ENCODE measurements around the gene ZEB2.

Gene ZEB2

DNA sequence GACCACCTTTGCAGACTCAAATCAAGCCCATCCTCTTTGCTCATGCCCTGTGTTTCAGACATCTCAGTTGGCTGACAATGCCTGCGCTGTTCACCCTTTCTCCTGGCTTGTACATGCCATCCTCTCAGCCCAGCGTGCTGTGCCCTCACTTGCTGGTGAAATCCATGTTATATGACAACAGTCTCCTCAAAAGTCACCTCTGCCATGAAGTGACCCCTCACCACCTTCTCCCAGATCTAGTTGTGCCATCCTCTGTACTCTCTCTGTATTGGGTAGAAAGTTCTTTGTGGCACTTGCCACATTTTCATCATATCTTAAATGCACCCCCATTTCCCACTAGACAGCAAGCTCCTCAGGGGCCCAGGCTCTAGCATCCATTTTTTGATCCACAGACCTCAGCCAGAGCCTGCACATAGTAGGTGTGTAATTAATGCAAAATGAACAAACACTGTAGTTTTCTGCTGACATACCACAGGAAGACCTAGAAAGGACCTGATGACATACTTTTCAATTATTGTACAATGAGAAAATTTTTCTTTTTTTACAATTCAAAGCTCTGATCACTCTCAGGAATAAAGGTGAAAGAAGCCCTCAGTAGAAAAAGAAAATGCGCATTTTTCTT lies 22.8 kb downstream of the ZEB2 start:
- H3K79me2 ChIP-seq (ENCODE audit: insufficient read depth, low read length): no peaks in the 10 kb centered on the region
- TF ChIP-seq, protein P1, sequence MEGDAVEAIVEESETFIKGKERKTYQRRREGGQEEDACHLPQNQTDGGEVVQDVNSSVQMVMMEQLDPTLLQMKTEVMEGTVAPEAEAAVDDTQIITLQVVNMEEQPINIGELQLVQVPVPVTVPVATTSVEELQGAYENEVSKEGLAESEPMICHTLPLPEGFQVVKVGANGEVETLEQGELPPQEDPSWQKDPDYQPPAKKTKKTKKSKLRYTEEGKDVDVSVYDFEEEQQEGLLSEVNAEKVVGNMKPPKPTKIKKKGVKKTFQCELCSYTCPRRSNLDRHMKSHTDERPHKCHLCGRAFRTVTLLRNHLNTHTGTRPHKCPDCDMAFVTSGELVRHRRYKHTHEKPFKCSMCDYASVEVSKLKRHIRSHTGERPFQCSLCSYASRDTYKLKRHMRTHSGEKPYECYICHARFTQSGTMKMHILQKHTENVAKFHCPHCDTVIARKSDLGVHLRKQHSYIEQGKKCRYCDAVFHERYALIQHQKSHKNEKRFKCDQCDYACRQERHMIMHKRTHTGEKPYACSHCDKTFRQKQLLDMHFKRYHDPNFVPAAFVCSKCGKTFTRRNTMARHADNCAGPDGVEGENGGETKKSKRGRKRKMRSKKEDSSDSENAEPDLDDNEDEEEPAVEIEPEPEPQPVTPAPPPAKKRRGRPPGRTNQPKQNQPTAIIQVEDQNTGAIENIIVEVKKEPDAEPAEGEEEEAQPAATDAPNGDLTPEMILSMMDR (IDR thresholded peaks at IDR 0.05; ENCODE audit: insufficient read depth, low read length, poor library complexity, severe bottlenecking): no peak
- no peak for TF ChIP-seq EZH2phosphoT487 (conservative IDR thresholded peaks at IDR 0.05; ENCODE audit: low read length)
- no peak overlapping the region for H3K9ac ChIP-seq (ENCODE audit: low read length)
- no peak overlapping the region for H3K4me2 ChIP-seq (ENCODE audit: low read depth, low read length, poor library complexity, severe bottlenecking)
- H4K20me1 ChIP-seq (ENCODE audit: low read depth, low read length): no peaks in the 10 kb centered on the region
- H3K36me3 ChIP-seq (ENCODE audit: low read length): no peaks in the 10 kb centered on the region
- H3F3A ChIP-seq (ENCODE audit: insufficient read depth): no peaks in the 10 kb centered on the region
- H3K27me3 ChIP-seq (ENCODE audit: low read length): no peaks in the 10 kb centered on the region
- no peak overlapping the region for H2AFZ ChIP-seq (ENCODE audit: low read depth, low read length, severe bottlenecking)
- no peaks in the 10 kb centered on the region for H3K9me2 ChIP-seq (replicated peaks; ENCODE audit: insufficient read depth, low read length)
- no peaks in the 10 kb centered on the region for H3K9me3 ChIP-seq (ENCODE audit: insufficient read depth, low read length)
- no peak overlapping the region for H3K27ac ChIP-seq (ENCODE audit: low read depth, low read length)
- H3K4me3 ChIP-seq (ENCODE audit: insufficient read depth, low read length, poor library complexity, severe bottlenecking): no peak overlapping the region

DNA sequence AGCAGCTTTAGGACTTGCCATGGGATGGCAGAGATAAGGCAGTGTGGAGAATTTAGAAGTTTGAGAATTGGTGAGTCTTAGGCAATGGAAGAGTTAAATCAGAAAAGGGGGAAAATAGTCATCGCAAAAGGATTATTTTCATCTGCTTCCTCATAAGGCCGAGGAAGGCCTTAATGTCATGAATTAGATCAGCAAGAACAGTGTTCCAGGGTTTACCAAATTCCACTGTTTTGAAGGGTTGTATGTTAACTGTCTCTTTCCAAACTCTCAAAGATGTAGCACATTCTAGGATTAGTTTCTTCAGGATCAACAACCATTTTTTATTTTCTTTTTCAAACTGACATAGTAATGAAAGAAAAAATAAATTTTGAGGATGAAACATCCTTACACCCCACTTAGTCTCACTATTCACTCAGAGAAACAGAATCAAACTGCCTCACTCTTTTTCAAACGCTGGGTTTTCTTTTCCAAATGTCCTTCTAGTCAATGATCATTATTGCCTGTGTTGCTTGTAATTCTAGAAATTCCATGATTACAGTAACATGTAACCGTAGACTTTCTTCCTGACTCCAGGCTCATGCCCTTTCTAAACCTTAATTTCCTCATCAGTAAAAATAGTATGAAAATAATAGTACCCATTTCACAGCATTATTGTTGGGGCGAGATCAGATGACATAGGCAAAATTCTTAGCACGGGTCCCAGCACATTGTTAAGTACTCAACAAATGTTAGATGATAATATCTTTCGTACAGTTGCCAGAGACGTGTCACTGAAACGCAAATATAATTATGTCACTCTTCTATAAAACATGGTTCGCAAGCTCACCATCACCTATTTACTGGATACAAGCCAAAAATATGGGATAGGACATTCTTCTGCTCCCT lies 23.6 kb downstream of the ZEB2 start:
- Histone ChIP-seq H3K27me3 (ENCODE audit: low read length) (no peaks in the 10 kb centered on the region), H3F3A (ENCODE audit: insufficient read depth) (no peaks in the 10 kb centered on the region), H3K79me2 (ENCODE audit: insufficient read depth, low read length) (no peaks in the 10 kb centered on the region), H3K4me2 (ENCODE audit: low read depth, low read length, poor library complexity, severe bottlenecking) (no peak overlapping the region), H2AFZ (ENCODE audit: low read depth, low read length, severe bottlenecking) (no peak overlapping the region), H3K9ac (ENCODE audit: low read length) (no peak overlapping the region), H3K4me3 (ENCODE audit: insufficient read depth, low read length, poor library complexity, severe bottlenecking) (no peak overlapping the region), H3K36me3 (ENCODE audit: low read length) (no peaks in the 10 kb centered on the region), H3K9me2 (replicated peaks; ENCODE audit: insufficient read depth, low read length) (no peaks in the 10 kb centered on the region), H4K20me1 (ENCODE audit: low read depth, low read length) (no peaks in the 10 kb centered on the region), H3K9me3 (ENCODE audit: insufficient read depth, low read length) (no peaks in the 10 kb centered on the region), H3K27ac (ENCODE audit: low read depth, low read length) (no peak overlapping the region)
- TF ChIP-seq, protein P1 (IDR thresholded peaks at IDR 0.05; ENCODE audit: insufficient read depth, low read length, poor library complexity, severe bottlenecking): no peak
- no peak for TF ChIP-seq EZH2phosphoT487 (conservative IDR thresholded peaks at IDR 0.05; ENCODE audit: low read length)

DNA sequence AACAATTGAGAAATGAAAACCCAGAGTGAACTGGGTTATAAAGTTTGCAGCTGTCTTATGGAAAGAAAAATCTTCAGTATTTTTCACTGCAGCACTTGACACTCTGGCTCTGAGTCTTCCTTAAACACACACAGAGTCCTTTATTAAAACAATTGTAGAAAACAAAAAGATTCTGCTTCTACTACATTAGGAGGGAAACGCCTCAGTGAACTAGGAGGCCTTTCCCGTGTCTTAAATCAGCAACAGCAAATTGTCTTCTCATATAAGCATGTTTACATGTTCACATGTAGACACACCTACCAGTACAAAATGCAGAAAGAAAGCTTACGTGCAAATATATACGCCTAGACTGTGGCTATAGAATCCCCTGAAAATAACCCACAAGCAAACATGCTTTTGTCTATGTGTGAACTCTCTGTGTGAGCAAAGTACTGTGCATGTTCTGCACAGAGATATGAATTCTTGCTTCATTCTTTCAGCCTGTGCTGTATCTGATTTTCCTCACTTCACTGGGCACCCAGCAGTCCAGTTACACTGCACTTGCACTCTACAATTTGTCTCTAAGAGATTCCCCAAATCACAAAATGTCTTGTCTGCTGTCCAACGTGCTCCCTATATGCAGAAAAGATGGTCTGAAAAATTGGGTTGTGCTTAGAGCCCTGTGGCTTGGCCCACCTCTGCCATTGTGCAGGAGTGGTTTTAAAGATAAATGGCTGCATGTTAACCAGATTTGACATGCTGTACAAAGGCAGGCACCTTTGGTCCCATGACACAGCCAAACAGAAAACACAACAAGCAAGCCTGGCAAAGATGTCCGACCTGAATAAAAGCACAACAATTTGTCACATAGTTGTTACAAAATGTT lies 24.5 kb downstream of the ZEB2 start:
- H3K9me2 ChIP-seq (replicated peaks; ENCODE audit: insufficient read depth, low read length): no peaks in the 10 kb centered on the region
- no peaks in the 10 kb centered on the region for H3K9me3 ChIP-seq (ENCODE audit: insufficient read depth, low read length)
- no peak overlapping the region for H3K4me2 ChIP-seq (ENCODE audit: low read depth, low read length, poor library complexity, severe bottlenecking)
- no peak overlapping the region for H3K9ac ChIP-seq (ENCODE audit: low read length)
- no peaks in the 10 kb centered on the region for H3K36me3 ChIP-seq (ENCODE audit: low read length)
- no peaks in the 10 kb centered on the region for H3F3A ChIP-seq (ENCODE audit: insufficient read depth)
- no peaks in the 10 kb centered on the region for H3K27me3 ChIP-seq (ENCODE audit: low read length)
- H2AFZ ChIP-seq (ENCODE audit: low read depth, low read length, severe bottlenecking): no peak overlapping the region
- H3K4me3 ChIP-seq (ENCODE audit: insufficient read depth, low read length, poor library complexity, severe bottlenecking): no peak overlapping the region
- TF ChIP-seq EZH2phosphoT487 (conservative IDR thresholded peaks at IDR 0.05; ENCODE audit: low read length): no peak
- TF ChIP-seq, protein P1 (IDR thresholded peaks at IDR 0.05; ENCODE audit: insufficient read depth, low read length, poor library complexity, severe bottlenecking): no peak
- no peaks in the 10 kb centered on the region for H4K20me1 ChIP-seq (ENCODE audit: low read depth, low read length)
- H3K27ac ChIP-seq (ENCODE audit: low read depth, low read length): no peak overlapping the region
- no peaks in the 10 kb centered on the region for H3K79me2 ChIP-seq (ENCODE audit: insufficient read depth, low read length)

Measured in SU-DHL-6 (cell line).